Mucosa of descending colon (tissue), 3 donors: ENCODE results near the gene RNF181. TPM values are rescaled to one million over a fixed set of nuclear protein-coding genes. Genes with fewer than 3 reads are reported as not detected.
"Not testable (repeated sequence)": the region's sequence is repeated elsewhere in the genome, so short reads cannot be mapped to it uniquely, and the experiment has no call there.

Source experiments
- ATAC-seq: fragments of 200-7000 bp; cut with Tn5 transposase; one replicate; pipeline ENCODE4 v1.9.1; 2020; ENCODE audit warnings: mild to moderate bottlenecking, moderate library complexity
- DNase-seq, 3 donors: peaks; one replicate each; pipeline ENCODE4 v3.0.0-alpha.2; 2020
- H3K36me3 ChIP-seq: fragments of 200-600 bp; one replicate; pipeline ENCODE4 v1.8.0; 2021; ENCODE audit warnings: low read depth, mild to moderate bottlenecking
- H3K4me1 ChIP-seq: fragments of 200-600 bp; one replicate; pipeline ENCODE4 v1.8.0; 2021; ENCODE audit warnings: low read depth, mild to moderate bottlenecking
- H3K4me3 ChIP-seq: fragments of 200-600 bp; one replicate; pipeline ENCODE4 v1.8.0; 2021; ENCODE audit warnings: mild to moderate bottlenecking
- H3K9me3 ChIP-seq: fragments of 200-600 bp; one replicate; pipeline ENCODE4 v1.8.0; 2021; ENCODE audit warnings: mild to moderate bottlenecking
- intact Hi-C, 2 donors: fragments of 100-400 bp; cut with DNase I in 1 of 2; cut with micrococcal nuclease in 1 of 2; formaldehyde crosslinking; loops; one replicate each; pipeline versions ENCODE4 v1.11.0 to v1.11.1; 2022; cut with DNase I, micrococcal nuclease
- total RNA-seq, 3 donors: library from RNA; stranded (reverse); fragmentation: NEBNext Ultra II Directional in 2 of 3; extraction: Animal tissue kit (Norgen Biotek cat#: 25700) in 2 of 3; gene quantifications; one replicate each; pipeline versions ENCODE4 v1.2.1 to v1.2.4, GENCODE V29; 2021 to 2023
- TF ChIP-seq, protein P1 (sequence below): fragments of 200-600 bp; IDR thresholded peaks from one replicate; pipeline ENCODE4 v1.8.0; 2022; ENCODE audit warnings: antibody characterized with exemption, mild to moderate bottlenecking
- donor health status: DM: no; HTN: no; CAD: no; lungs with moderate emphysema.
- donor health status: DM: no; HTN: no; CAD: no.
- donor health status: DM: no; HTN: yes; CAD: no.

The RNF181 gene
- total RNA-seq, 3 donors from 2014 or later, result 73.7 to 89.5 (median 80.8) TPM

GRCh38 chr2:85589181-85589580 is 6.4 kb upstream of the RNF181 start:
- H3K36me3 ChIP-seq, result no peaks in the 10 kb centered on the region
- TF ChIP-seq, protein P1, sequence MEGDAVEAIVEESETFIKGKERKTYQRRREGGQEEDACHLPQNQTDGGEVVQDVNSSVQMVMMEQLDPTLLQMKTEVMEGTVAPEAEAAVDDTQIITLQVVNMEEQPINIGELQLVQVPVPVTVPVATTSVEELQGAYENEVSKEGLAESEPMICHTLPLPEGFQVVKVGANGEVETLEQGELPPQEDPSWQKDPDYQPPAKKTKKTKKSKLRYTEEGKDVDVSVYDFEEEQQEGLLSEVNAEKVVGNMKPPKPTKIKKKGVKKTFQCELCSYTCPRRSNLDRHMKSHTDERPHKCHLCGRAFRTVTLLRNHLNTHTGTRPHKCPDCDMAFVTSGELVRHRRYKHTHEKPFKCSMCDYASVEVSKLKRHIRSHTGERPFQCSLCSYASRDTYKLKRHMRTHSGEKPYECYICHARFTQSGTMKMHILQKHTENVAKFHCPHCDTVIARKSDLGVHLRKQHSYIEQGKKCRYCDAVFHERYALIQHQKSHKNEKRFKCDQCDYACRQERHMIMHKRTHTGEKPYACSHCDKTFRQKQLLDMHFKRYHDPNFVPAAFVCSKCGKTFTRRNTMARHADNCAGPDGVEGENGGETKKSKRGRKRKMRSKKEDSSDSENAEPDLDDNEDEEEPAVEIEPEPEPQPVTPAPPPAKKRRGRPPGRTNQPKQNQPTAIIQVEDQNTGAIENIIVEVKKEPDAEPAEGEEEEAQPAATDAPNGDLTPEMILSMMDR, result no peak
- no peak overlapping the region for H3K4me3 ChIP-seq
- intact Hi-C loops, result no loop called here
- H3K9me3 ChIP-seq, result no peaks in the 10 kb centered on the region
- peaks cover 15% of the 10 kb centered on the region for H3K4me1 ChIP-seq
- DNase-seq, result no peak
- no peak for ATAC-seq

GRCh38 chr2:85589982-85590791 is 5.4 kb upstream of the RNF181 start:
- TF ChIP-seq, protein P1, result no peak
- H3K4me3 ChIP-seq, result no peak overlapping the region
- ATAC-seq, result peak; percentile 4
- no peaks in the 10 kb centered on the region for H3K9me3 ChIP-seq
- intact Hi-C loops, result no loop called here
- H3K4me1 ChIP-seq, result peaks cover 16% of the 10 kb centered on the region
- no peaks in the 10 kb centered on the region for H3K36me3 ChIP-seq
- no peak for DNase-seq

- Histone ChIP-seq H3K4me1 (peaks cover 8% of the 10 kb centered on the region), H3K36me3 (no peaks in the 10 kb centered on the region), H3K4me3 (no peak overlapping the region), H3K9me3 (no peaks in the 10 kb centered on the region)
- TF ChIP-seq, protein P1, result no peak
- intact Hi-C loops, result no loop called here
- DNase-seq (no peak), ATAC-seq (no peak)
Observed at GRCh38 chr2:85590950-85591349, 4.6 kb upstream of the RNF181 start.

DNA sequence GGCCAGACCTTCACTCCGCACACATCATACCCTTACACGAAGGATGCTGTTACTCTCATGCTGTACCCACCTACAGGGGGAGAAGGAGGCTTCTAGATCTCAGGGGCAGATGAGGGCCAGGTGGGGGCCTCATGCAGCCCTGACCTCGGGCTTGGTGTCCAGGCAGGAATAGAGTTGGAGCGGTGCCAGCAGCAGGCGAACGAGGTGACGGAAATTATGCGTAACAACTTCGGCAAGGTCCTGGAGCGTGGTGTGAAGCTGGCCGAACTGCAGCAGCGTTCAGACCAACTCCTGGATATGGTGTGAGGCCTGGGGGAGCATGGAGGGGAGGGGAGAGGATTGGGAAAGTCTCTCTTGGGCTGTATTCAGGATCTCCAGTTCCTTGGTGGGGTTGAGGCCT is 4.0 kb upstream of the RNF181 start:
- no peak overlapping the region for H3K4me3 ChIP-seq
- DNase-seq, result peak in 1 of 3 donors; percentile 26
- no peaks in the 10 kb centered on the region for H3K36me3 ChIP-seq
- H3K9me3 ChIP-seq, result no peaks in the 10 kb centered on the region
- intact Hi-C loops, result no loop called here
- TF ChIP-seq, protein P1, result no peak
- peaks cover 12% of the 10 kb centered on the region for H3K4me1 ChIP-seq
- ATAC-seq, result no peak

DNA sequence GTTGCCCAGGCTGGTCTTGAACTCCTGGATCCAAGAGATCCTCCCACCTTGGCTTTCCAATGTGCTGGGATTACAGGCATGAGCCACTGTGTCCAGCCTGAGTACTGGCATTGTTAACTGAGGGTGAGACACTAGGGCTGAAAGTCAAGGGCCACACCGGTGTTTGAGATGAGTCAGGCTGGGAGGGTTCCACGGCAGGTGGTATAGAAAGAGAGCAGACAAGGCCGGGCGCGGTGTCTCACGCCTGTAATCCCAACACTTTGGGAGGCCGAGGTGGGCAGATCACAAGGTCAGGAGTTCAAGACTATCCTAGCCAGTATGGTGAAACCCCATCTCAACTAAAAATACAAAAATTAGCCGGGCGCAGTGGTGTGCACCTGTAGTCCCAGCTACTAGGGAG is 3.2 kb upstream of the RNF181 start:
- ATAC-seq, intact Hi-C loops: not testable (repeated sequence)
- peaks cover 16% of the 10 kb centered on the region for H3K4me1 ChIP-seq

GRCh38 chr2:85593023-85593422 is 2.5 kb upstream of the RNF181 start:
- Histone ChIP-seq H3K4me1 (peaks cover 16% of the 10 kb centered on the region), H3K36me3 (no peaks in the 10 kb centered on the region), H3K9me3 (no peaks in the 10 kb centered on the region), H3K4me3 (no peak overlapping the region)
- TF ChIP-seq, protein P1, result no peak
- ATAC-seq (no peak), DNase-seq (no peak)
- intact Hi-C loops, result no loop called here

More for the DNA sequence above, 3.2 kb upstream of the RNF181 start:
- H3K9me3 ChIP-seq, H3K4me3 ChIP-seq, H3K36me3 ChIP-seq: not testable (repeated sequence)
- peak in 1 of 3 donors; percentile 18 for DNase-seq
